Measurements from ENCODE around the gene CYB561.

Gene CYB561

DNA sequence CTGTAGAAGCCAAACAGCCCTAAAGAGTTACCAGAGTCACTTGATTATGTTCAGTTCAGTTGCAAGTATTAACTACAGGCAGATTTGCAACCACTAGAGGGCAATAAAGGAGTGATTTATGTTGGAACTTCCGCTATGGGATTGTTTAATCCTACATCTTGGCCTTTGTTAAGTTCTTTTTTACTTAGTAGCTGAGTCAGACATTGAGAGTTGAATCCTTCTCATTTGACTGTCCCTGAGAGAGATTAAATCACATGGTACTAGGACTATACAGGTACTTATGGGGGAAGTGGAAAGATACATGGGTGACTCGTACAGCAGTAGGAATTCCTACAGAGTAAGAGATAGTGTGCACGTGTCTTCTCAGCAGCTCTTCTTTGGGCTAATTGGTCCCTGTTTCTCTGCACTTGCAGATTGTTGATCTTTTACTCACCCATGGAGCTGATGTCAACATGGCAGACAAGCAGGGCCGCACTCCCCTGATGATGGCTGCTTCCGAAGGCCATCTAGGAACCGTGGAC, 40.3 kb downstream of the CYB561 start:
- peak; percentile 71 to 87 (median 84) for DNase-seq

DNA sequence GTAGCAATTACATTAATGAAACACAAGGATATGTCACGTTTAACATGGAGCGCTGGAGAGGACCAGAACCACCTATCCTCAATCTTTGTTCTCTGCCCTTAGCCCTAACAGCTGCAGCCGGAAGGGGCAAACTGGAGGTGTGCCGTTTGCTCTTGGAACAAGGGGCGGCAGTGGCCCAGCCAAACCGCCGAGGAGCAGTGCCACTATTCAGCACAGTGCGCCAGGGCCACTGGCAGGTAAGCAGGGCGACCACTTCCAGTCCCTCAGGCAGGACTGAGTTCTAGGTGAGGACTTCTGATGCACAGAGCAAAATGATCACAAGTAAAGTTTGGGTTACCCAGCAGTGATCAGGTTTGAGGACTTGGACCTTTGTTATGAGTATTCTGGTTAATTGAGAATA, 41.1 kb downstream of the CYB561 start:
- DNase-seq = no peak

DNA sequence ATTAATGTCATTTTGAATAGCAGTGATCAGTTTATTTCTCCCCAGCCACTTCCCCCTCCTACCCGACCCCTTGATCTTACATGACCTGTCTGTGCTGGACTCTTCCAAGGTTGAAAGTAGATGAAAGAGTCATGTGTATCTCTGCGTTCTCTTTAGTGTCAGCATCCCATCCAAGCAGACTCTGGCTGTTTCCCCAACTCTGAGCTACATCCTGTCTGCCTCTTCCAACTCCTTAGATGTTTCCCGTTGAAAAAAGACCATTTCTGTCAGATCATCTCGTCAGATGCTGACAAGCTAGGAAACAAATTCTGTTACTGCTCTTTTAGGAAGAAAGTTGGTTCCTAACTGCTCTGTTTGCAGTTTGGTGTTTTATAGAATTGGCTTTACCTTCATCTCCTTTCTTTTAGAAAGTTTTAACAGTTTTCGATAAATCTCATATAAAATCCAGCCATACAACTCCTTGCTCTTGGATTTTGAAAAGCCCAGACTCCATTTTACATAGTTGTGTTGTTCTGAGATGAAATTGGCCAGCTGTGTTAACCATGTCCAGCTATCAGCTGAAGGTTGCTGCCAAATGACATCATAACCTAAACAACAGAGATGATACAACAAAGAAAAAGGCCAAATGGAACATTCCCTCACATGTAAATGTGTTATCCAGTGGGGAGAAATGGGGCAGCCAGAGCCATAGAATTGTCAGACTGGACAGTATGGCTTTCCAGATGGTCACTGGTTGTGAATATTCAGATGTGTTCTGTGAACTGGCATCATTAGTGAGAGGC, 43.5 kb downstream of the CYB561 start:
- DNase-seq = no peak

GRCh38 chr17:63399856-63400255, 46.2 kb downstream of the CYB561 start:
- no peak for DNase-seq

GRCh38 chr17:63399316-63399715, 46.8 kb downstream of the CYB561 start:
- no peak for DNase-seq

DNA sequence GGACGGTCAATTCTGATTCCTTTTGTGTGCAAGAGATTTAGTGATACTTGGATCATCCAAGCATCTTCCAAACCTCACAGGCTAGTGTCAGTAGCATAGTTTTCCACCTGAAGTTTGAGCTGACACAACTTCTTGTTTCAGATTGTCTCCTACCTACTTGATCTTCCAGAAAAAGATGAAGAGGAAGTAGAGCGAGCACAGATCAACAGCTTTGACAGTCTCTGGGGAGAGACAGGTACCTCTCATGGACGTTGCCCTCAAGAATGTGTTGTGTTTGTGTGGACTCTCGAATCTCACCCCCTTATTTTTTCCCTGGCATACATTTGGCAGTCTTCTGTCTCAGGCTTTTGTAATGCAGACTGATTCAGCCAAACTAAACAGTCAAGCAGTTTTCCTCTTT, 47.4 kb downstream of the CYB561 start:
- DNase-seq = no peak

DNA sequence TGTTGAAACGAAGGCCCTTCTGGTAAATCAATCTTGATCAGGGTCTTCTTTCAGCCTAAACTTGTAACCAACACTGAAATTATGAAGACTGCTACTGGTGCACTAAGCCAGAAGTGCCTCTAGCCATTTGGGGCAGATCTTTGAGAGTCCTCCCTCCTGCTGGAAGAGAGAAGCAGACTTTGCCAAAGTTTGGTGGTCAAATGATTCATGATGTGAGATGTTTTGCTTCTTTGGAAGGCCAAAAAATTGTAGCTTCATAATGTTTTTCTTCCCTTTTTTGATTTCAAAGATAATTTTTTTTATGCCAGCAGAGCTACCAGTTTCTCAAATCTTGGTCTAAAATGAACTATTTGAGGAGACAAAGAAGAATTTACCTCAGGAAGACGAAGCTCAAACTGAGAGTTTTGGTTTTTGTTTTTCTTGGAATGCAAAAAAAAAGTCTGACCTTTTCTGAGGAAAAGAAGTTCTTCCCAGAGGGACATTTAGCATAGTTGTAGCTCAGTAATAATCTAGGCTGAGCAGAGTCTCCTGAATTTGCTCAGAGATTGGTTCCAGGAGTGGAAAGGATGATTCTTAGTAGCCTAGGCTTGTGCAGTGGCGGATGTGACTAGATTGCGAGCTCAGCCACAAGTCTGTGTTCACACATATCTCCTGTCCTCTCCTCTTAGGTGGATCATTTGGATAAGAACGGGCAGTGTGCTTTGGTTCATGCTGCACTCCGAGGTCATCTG, 50.9 kb downstream of the CYB561 start:
- DNase-seq = no peak

GRCh38 chr17:63390090-63390489, 56.0 kb downstream of the CYB561 start:
- no peak for DNase-seq

- DNase-seq = no peak
These were observed 58.3 kb downstream of the CYB561 start for GRCh38 chr17:63387656-63388340.

GRCh38 chr17:63382826-63383225, 63.3 kb downstream of the CYB561 start:
- DNase-seq = no peak
